ENCODE measurements around the gene NAA50. TPM values are rescaled to one million over a fixed set of nuclear protein-coding genes. Genes with fewer than 3 reads are reported as not detected.

Gene NAA50
- total RNA-seq, 1 experiment from 2014 or later: 268 TPM

GRCh38 chr3:113677737-113678136 lies 68.3 kb downstream of the NAA50 start:
- BruUV-seq (replicated peaks): no TSS peak
- no peak for DNase-seq (ENCODE audit: low spot score)
- ChIA-PET POLR2A (ENCODE audit: low non-redundant PET) (no interaction called here), CTCF (no interaction called here)
- H3K4me1 ChIP-seq (ENCODE audit: insufficient read depth, low read length, poor library complexity, severe bottlenecking): no peaks in the 10 kb centered on the region
- no peaks in the 10 kb centered on the region for H3K9me3 ChIP-seq (ENCODE audit: low read depth, low read length, poor library complexity, severe bottlenecking)
- intact Hi-C loops (cut with micrococcal nuclease; ENCODE audit: unreplicated experiment): no loop called here
- TF ChIP-seq EZH2 (IDR thresholded peaks at IDR 0.05; ENCODE audit: borderline replicate concordance, low read depth, low read length, poor library complexity, severe bottlenecking): no peak
- no peaks in the 10 kb centered on the region for H3K36me3 ChIP-seq (ENCODE audit: insufficient read depth, low read length, poor library complexity, severe bottlenecking)
- H3K27ac ChIP-seq (ENCODE audit: low read depth, low read length, poor library complexity, severe bottlenecking): no peak overlapping the region
- no peaks in the 10 kb centered on the region for H3K27me3 ChIP-seq (replicated peaks; ENCODE audit: insufficient read depth, low read depth, low read length, poor library complexity)
- no peak overlapping the region for H3K4me3 ChIP-seq (ENCODE audit: low read depth, low read length, poor library complexity, severe bottlenecking)

- Histone ChIP-seq H3K36me3 (ENCODE audit: insufficient read depth, low read length, poor library complexity, severe bottlenecking) (no peaks in the 10 kb centered on the region), H3K4me3 (ENCODE audit: low read depth, low read length, poor library complexity, severe bottlenecking) (no peak overlapping the region), H3K4me1 (ENCODE audit: insufficient read depth, low read length, poor library complexity, severe bottlenecking) (no peaks in the 10 kb centered on the region), H3K27me3 (replicated peaks; ENCODE audit: insufficient read depth, low read depth, low read length, poor library complexity) (no peaks in the 10 kb centered on the region), H3K27ac (ENCODE audit: low read depth, low read length, poor library complexity, severe bottlenecking) (no peak overlapping the region), H3K9me3 (ENCODE audit: low read depth, low read length, poor library complexity, severe bottlenecking) (no peaks in the 10 kb centered on the region)
- no TSS peak for BruUV-seq (replicated peaks)
- intact Hi-C loops (cut with micrococcal nuclease; ENCODE audit: unreplicated experiment): no loop called here
- DNase-seq (ENCODE audit: low spot score): no peak
- CTCF ChIA-PET: no interaction called here
- TF ChIP-seq CTCF (conservative IDR thresholded peaks at IDR 0.05; ENCODE audit: low read depth, low read length): no peak
- no peak for TF ChIP-seq EZH2 (IDR thresholded peaks at IDR 0.05; ENCODE audit: borderline replicate concordance, low read depth, low read length, poor library complexity, severe bottlenecking)
- POLR2A ChIA-PET (ENCODE audit: low non-redundant PET): no interaction called here
Measured at GRCh38 chr3:113676261-113676660, 69.8 kb downstream of the NAA50 start.

- Histone ChIP-seq H3K4me3 (ENCODE audit: low read depth, low read length, poor library complexity, severe bottlenecking) (no peak overlapping the region), H3K9me3 (ENCODE audit: low read depth, low read length, poor library complexity, severe bottlenecking) (no peaks in the 10 kb centered on the region), H3K36me3 (ENCODE audit: insufficient read depth, low read length, poor library complexity, severe bottlenecking) (no peaks in the 10 kb centered on the region), H3K27me3 (replicated peaks; ENCODE audit: insufficient read depth, low read depth, low read length, poor library complexity) (no peaks in the 10 kb centered on the region), H3K4me1 (ENCODE audit: insufficient read depth, low read length, poor library complexity, severe bottlenecking) (peaks cover under 1% of the 10 kb centered on the region), H3K27ac (ENCODE audit: low read depth, low read length, poor library complexity, severe bottlenecking) (no peak overlapping the region)
- ChIA-PET CTCF (no interaction called here), POLR2A (ENCODE audit: low non-redundant PET) (no interaction called here)
- TF ChIP-seq CTCF (conservative IDR thresholded peaks at IDR 0.05; ENCODE audit: low read depth, low read length): no peak
- no peak for TF ChIP-seq EZH2 (IDR thresholded peaks at IDR 0.05; ENCODE audit: borderline replicate concordance, low read depth, low read length, poor library complexity, severe bottlenecking)
- intact Hi-C loops (cut with micrococcal nuclease; ENCODE audit: unreplicated experiment): no loop called here
- no TSS peak for BruUV-seq (replicated peaks)
- DNase-seq (ENCODE audit: low spot score): no peak
Measured at GRCh38 chr3:113673593-113673992, 72.5 kb downstream of the NAA50 start.

- POLR2A ChIA-PET (ENCODE audit: low non-redundant PET): no interaction called here
- no peaks in the 10 kb centered on the region for H3K36me3 ChIP-seq (ENCODE audit: insufficient read depth, low read length, poor library complexity, severe bottlenecking)
- CTCF ChIA-PET: interaction anchor here (0.5 kb wide), 1 partner anchor 86 kb away, joined by 6 read pairs; no protein-coding TSS in a partner anchor
- TF ChIP-seq CTCF (conservative IDR thresholded peaks at IDR 0.05; ENCODE audit: low read depth, low read length): no peak
- no peak for TF ChIP-seq EZH2 (IDR thresholded peaks at IDR 0.05; ENCODE audit: borderline replicate concordance, low read depth, low read length, poor library complexity, severe bottlenecking)
- H3K27ac ChIP-seq (ENCODE audit: low read depth, low read length, poor library complexity, severe bottlenecking): no peak overlapping the region
- H3K4me3 ChIP-seq (ENCODE audit: low read depth, low read length, poor library complexity, severe bottlenecking): no peak overlapping the region
- peaks cover 10% of the 10 kb centered on the region for H3K4me1 ChIP-seq (ENCODE audit: insufficient read depth, low read length, poor library complexity, severe bottlenecking)
- peak; percentile 59 for DNase-seq (ENCODE audit: low spot score)
- no peaks in the 10 kb centered on the region for H3K27me3 ChIP-seq (replicated peaks; ENCODE audit: insufficient read depth, low read depth, low read length, poor library complexity)
- no TSS peak for BruUV-seq (replicated peaks)
- no peaks in the 10 kb centered on the region for H3K9me3 ChIP-seq (ENCODE audit: low read depth, low read length, poor library complexity, severe bottlenecking)
- intact Hi-C loops (cut with micrococcal nuclease; ENCODE audit: unreplicated experiment): no loop called here
Measured at GRCh38 chr3:113668015-113668414, 78.0 kb downstream of the NAA50 start.
